HG02852 (cell line): Measurements from ENCODE around the gene NCOA1.
"Not testable (repeated sequence)": the region's sequence is repeated elsewhere in the genome, so short reads cannot be mapped to it uniquely, and the experiment has no call there.

Experiments
- ATAC-seq: cut with Tn5 transposase; IDR thresholded peaks from one replicate; pipeline ENCODE4 v1.9.1; 2021; ENCODE audit warnings: mild to moderate bottlenecking, moderate library complexity; ENCODE audit not compliant: unreplicated experiment

The NCOA1 gene

GRCh38 chr2:24490690-24491541 is at the start of gene NCOA1:
TSS of gene NCOA1 (plus strand) at chr2:24491254. CDS start at chr2:24658678, 167,424 bp downstream.
- ATAC-seq = peak; percentile 69

DNA sequence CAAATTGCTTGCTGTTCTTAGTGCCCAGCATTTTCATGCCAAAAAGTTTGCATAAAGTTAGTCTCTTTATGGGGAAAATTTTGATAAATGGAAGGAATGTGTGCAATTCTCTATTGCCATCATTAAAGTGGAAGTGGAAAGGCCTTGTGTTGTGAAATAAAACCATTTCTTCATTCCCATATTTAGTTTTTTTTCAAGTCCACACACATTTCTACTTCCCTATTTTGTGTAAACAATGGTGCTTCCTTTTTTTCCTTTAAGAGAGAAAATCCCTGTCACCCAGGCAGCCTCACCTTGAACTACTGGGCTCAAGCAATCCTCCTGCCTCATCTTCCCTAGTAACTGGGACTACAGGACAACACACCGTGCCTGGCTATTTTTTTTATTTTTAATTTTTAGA is 42.3 kb upstream of the NCOA1 start:
- ATAC-seq = no peak

DNA sequence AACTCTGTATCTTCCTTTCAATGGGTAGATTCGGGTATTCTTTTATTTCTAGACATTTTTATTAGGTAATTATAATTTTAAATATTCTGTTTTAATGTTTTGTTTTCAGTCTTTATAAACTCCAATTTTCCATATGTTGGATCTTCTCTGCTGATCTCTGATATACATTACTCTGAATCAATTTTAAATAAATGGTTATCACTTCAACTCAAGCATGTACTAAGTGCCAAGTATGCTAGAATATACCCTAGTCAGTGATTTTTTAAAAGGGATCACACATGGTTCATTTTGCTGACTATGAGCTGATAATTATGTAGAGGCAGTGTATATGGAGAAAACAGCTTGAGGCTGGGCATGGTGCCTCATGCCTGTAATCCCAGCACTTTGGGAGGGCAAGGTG is 41.7 kb upstream of the NCOA1 start:
- ATAC-seq = no peak

- ATAC-seq = no peak
Measured at GRCh38 chr2:24451805-24452501, 39.1 kb upstream of the NCOA1 start.

- no peak for ATAC-seq
Measured at GRCh38 chr2:24452502-24452885, 38.6 kb upstream of the NCOA1 start.

DNA sequence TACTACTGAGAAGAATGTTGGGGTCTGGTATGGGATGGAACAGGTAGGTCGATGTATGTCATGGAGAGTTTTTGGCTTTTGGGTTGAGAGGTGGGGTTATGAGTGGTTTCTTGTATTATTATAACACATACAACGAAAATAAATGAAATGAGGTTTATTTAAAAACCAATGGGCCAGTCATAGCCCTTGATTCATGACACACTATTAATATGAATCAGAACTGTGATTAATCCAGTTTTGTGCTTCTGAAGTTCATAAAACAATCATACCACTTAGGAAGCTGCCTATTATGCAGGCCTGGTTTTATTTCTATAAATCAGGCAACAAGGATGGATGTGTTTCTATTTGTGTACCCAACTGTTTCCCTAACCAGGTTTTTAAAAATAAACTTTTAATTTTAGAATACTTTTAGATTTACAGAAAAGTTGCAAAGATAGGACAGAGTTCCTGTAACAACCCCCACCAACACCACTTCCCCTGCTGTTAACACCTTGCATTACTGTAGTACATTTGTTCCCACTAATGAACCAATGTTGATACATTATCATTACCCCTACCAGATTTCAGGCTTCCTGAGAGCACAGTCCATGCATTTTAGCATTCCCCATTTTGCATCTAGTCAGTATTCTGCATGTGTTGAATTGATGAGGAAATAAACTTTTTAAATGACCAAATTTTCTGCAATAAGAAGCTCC is 37.5 kb upstream of the NCOA1 start:
- no peak for ATAC-seq

DNA sequence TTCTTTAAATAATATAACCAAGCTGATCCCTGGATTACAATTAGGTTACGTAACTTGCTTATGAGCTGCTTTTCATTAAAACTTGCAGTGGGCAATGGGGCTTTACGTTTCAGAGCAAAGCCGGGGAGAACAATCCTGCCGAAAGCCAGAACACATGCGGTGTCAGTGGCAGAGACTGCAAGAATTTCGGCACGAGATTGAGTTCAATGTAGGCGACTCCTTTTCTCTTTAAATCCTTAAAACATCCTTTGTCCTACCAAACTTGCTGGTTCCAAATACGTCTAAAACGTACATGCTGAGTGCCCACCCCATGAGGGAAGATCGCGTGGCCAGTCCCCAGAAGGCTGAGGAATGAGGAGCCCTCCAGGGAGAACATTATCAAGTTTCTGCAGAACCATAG is 36.8 kb upstream of the NCOA1 start:
- ATAC-seq = no peak

- no peak for ATAC-seq
Measured at GRCh38 chr2:24456599-24457556, 34.2 kb upstream of the NCOA1 start.

GRCh38 chr2:24457696-24458386 is 33.2 kb upstream of the NCOA1 start:
- ATAC-seq = no peak

DNA sequence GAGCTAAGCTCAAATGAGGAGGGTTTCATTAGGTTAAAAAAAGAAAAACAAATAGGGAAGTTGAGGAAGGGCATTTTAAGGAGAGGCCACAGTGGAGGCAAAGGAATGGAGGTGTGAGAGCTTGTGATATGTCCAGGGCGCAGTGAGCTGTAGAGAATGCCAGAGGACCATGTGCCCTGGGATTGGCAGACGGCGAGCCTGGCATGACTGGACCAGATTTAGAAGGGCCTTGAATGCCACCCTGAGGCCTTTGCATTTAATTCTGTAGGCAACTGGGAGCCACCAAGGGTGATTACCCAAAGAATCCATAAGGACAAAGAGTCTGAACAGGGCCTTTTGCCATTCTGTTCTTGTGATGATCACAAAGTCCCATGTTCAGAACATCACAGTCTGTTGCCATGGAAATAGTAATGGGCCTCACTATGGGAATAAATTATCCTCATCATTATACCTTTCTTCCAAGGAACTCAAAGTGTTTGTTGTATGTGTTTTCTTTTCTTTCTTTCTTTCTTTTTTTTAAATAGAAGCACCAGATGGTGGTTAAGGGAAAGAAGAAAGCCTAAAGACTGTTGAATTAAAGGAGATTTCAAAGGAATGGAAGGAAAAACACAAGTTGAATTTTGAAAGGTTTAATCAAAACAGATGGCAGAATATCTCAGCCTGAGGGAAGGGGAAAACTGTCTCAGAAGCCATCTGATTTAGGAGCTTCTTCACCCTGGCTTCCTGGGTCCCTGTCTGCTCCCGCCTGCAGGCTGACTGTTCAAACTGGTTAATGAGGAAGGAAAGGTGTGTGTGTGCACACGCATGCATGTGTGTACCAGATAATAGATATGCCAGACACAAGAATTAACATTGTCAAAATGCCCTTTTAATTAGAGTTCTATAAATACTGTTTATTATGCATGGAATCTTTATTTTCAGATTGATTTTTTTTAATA is 31.6 kb upstream of the NCOA1 start:
- no peak for ATAC-seq

- no peak for ATAC-seq
Measured at GRCh38 chr2:24461685-24462084, 29.4 kb upstream of the NCOA1 start.

DNA sequence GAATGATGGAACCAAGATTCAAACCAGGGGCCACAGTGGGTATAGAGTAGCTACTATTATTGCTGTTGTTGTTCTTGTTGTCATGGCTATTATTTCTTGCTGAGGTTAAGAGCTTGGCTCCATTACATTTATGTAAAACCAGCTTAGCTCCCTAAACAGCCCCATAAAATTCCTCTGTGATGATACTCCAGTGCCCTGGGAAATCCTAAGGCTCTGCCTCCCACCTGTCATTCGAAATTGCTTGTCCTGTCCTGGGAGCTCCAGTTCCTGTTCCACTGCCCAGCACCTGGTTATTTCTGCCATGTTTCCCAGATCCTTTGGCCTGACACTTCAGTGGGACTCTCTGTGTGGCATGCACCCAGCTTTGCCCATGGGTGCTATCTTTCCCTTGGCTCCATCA is 27.8 kb upstream of the NCOA1 start:
- no peak for ATAC-seq

- ATAC-seq = no peak
Measured at GRCh38 chr2:24466871-24467870, 23.9 kb upstream of the NCOA1 start.

- ATAC-seq = not testable (repeated sequence)
Measured at GRCh38 chr2:24468453-24468852, 22.6 kb upstream of the NCOA1 start.

GRCh38 chr2:24469148-24469650 is 21.9 kb upstream of the NCOA1 start:
- ATAC-seq = no peak

- ATAC-seq = no peak
Measured at GRCh38 chr2:24471662-24472061, 19.4 kb upstream of the NCOA1 start.

GRCh38 chr2:24472416-24472815 is 18.6 kb upstream of the NCOA1 start:
- no peak for ATAC-seq
